GM18517 (cell line): Measurements from ENCODE around the gene MRS2.
"Not testable (repeated sequence)": the region's sequence is repeated elsewhere in the genome, so short reads cannot be mapped to it uniquely, and the experiment has no call there.

Source experiments
- ATAC-seq: cut with Tn5 transposase; IDR thresholded peaks from one replicate; pipeline ENCODE4 v1.9.1; 2021; ENCODE audit warnings: mild to moderate bottlenecking, moderate library complexity; ENCODE audit not compliant: unreplicated experiment

The MRS2 gene, protein sequence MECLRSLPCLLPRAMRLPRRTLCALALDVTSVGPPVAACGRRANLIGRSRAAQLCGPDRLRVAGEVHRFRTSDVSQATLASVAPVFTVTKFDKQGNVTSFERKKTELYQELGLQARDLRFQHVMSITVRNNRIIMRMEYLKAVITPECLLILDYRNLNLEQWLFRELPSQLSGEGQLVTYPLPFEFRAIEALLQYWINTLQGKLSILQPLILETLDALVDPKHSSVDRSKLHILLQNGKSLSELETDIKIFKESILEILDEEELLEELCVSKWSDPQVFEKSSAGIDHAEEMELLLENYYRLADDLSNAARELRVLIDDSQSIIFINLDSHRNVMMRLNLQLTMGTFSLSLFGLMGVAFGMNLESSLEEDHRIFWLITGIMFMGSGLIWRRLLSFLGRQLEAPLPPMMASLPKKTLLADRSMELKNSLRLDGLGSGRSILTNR

DNA sequence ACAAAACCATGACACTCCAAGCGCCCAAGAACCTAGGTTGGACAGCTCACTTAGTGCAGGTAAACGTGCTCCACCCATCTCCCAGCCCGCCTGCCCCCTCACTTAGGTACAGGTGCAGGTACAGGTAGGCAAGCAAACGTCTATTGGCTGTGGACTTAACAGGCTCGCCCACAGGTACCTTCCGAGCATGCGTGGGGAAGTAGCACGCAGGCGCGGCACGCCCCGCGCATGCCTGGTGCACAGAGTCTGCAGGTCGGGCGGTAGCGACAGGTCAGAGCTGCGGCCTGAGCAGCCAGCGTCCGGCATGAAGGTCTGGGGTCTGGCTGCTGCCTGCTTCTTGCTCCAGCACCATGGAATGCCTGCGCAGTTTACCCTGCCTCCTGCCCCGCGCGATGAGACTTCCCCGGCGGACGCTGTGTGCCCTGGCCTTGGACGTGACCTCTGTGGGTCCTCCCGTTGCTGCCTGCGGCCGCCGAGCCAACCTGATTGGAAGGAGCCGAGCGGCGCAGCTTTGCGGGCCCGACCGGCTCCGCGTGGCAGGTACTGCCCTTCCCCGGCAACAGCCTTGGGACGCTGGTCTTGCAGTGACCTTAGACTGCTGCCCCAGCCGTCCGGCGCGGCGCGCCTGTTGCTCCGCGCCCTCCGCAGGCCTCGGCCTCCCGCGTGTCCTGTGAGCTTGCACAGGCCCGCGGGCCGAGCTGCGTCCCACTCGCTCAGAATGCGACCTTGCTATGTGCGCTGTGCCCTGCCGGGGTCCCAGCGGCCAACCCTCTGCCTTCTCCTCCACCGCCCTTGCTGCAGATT, at the start of gene MRS2:
Gene MRS2 (plus strand): TSS at position 240 of the 804 bp plus-strand sequence. CDS start 111 bp downstream, at position 351.
- peak; percentile 87 for ATAC-seq

DNA sequence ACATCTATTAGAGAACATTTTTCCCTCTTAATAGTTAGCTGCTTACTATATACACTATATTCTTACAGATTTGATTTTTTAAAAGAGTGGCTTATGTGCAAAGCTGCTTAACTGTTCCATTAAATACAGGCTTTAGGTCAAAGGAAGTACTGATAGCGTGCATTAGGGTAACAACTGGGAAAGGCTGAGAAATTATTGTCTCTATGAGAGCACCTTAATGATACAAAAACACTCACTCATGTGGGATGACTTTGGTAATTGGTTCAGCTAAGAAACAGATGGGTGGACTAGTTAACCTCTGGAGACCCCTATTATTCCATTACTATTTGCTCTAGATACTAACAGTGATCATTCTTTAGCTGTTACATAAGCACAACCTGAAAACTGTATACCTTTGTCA, 48.9 kb upstream of the MRS2 start:
- no peak for ATAC-seq

DNA sequence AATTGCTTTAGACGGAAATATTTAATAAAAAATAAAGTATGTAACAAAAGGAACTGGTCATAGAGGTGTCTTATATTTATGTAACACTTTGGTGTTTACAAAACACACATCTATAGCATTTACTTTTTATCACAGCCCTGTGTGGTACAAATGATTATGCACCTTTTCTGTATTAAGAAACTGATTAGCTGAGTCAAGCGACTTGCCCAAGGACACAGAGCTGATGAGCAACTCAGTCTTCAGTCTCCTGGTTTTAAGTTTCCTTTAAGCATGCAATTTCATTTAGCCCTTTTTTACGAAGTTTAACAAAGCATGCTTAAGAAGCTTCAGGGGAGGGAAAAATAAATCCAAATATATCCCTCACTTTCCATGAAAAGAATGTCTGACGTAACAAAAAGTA, 47.3 kb upstream of the MRS2 start:
- ATAC-seq = no peak

DNA sequence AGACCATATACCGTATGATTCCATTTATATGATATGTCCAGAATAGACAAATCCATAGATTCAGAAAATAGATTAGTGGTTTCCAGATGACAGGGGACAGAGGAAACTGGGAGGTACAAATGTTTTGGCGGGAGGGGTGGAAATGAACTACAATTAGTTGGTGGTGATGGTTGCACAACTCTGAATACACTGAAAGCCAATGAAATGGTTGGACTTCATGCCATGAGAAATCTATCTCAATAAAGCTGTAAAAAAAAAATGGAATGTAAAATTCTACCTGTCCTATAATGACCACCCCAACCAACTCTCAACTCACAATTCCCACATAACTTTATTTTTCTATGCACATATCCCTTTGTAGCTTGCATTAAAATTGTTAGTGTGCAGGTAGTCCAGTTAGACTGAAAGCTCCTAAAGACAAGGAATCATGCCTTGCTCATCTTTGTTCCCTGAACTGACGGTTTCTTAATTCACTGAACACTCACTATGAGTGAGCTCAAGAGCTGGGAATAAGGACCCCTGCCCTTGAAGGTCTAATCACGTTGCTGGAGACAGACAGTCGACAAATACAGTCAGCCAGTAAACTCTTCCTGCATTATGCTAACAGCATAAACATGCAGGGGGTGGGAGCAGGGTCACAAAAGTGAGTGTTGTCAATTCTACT, 46.3 kb upstream of the MRS2 start:
- no peak for ATAC-seq

DNA sequence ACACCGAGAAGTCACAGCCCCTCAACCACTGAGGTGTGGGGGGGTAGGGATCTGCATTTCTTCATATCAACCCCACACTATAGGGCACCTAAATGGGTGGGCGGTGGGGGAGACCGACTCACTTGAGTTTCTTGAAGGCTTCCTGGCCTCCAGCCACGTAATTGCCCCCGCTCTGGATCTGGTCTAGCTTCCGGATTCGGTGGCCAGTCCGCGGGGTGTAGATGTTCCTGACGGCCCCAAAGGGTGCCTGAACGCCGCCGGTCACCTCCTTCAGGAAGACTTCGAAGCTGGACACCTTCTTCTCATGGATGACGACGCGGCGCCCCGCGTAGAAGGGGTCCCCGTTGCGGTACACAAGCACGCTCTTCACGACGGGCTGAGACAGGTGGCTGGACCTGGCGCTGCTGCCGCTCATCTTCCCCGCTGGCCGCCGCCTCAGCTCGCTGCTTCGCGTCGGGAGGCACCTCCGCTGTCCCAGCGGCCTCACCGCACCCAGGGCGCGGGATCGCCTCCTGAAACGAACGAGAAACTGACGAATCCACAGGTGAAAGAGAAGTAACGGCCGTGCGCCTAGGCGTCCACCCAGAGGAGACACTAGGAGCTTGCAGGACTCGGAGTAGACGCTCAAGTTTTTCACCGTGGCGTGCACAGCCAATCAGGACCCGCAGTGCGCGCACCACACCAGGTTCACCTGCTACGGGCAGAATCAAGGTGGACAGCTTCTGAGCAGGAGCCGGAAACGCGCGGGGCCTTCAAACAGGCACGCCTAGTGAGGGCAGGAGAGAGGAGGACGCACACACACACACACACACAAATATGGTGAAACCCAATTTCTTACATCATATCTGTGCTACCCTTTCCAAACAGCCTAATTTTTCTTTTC, 45.2 kb upstream of the MRS2 start, which contains the start of gene DCDC2:
Gene DCDC2 (minus strand): TSS at position 724 of the 883 bp plus-strand sequence. CDS start 309 bp downstream, at position 415.
- no peak for ATAC-seq

DNA sequence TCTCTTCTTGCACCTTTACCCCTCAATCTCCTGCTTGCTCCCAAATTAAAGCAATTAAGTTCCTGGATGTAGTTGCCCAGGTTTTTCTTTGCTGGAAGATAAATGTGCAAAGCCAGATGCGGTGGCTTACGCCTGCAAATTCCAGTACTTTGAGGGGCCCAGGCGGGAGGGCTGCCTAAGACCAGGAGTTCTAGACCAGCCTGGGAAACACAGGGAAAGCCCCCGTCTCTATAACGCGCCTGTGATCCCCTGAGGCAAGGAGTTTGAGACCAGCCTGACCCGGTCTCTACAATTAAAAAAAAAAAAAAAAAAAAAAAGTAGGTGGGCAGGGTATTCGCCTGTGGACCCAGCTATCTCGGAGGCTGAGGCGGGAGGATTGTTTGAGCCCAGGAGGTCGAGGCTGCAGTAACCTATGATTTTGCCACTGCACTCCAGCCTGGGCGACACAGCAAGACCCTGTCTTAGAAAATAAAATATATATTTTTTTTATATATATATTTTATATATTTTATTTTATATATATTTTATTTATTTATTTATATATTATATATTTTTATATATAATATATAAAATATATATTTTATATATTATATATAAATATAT, 44.4 kb upstream of the MRS2 start:
- no peak for ATAC-seq

DNA sequence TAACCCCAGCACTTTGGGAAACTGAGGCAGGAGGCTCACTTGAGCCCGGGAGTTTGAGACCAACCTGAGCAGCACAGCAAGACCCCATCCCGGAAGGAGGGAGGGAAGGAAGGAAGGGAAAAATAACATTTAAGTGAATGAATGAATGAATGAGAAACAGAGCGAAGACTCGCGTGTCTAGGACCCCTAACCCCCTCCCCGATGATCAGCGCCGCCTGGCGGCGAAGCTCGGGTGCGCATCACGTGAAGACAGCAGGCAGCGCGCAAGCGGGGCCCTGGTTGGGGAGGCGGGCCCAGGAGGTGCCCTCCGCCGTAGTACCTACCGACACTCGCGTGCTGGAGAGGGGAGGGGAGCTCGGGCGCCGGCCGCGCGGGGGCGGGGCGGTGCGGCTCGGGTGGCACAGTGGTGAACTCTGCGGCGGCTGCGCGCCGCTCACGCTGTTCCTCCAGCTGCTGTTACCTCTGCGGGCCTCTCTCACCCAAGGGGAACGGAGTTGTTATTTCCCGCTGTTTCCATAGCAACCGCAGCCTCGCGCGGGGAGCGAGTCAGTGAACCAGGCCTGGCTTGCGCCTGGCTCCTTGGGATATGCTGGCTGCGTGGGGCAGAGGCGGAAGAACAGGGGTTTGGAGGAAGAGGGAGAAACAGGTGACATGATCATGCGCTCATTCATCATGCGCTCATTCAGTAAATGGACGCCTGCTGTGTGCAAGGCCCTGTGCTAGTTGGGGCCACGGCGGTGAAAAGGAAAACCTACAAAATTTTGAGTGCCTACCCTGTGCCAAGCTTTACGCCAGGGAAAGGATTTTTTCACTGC, 42.9 kb upstream of the MRS2 start:
- peak; percentile 84 for ATAC-seq

DNA sequence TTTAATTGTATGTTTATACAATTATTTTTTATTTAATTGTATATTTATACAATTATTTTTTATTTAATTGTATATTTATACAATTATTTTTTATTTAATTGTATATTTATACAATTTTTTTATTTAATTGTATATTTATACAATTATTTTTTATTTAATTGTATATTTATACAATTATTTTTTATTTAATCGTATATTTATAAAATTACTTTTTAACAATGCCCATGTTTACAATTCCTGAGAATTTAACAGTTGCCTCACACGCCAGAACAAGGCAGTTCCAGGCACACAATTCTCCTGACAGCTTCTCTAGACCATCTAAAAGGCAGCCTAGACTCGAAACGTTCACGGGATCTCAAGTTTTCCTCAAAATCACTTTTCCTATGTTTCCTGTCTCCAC, 40.4 kb upstream of the MRS2 start:
- not testable (repeated sequence) for ATAC-seq

DNA sequence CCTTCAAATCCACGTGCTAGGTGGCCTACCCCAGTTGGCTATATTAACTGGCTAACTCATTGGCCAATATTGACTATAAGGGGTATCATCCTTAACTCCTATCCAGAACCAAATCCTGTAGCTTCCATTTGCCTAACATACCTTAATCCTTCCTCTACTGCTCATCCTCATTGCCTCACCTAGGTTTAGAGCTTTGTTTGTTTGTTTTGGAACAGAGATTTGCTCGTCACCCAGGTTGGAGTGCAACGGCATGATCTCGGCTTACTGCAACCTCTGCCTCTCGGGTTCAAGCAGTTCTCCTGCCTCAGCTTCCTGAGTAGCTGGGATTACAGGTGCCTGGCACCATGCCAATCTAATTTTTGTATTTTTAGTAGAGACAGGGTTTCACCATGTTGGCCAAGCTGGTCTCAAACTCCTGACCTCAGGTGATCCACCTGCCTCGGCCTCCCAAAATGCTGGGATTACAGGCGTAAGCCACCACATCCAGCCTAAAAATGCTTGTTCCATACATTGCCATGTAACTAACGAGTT, 37.6 kb upstream of the MRS2 start:
- ATAC-seq = not testable (repeated sequence)

DNA sequence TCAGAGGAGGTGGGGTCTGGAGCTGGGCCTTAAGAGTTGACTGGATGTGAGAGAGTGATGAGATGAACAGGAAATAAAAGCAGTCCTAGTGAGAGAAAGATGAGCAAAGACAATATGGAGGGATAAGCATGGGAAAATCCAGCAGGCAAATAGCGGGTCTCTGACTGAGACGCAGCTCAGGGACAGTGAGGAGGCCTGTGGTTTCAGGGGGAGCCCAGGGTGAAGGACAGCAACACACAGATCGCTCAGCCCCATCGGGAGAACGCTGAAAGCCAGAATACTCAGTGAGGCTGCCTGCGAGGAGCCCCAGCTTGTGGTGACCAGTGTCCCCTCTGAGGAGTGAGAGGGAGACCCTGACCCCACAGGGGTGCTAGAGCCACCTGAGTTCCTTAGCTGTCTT, 28.1 kb upstream of the MRS2 start:
- ATAC-seq = no peak

DNA sequence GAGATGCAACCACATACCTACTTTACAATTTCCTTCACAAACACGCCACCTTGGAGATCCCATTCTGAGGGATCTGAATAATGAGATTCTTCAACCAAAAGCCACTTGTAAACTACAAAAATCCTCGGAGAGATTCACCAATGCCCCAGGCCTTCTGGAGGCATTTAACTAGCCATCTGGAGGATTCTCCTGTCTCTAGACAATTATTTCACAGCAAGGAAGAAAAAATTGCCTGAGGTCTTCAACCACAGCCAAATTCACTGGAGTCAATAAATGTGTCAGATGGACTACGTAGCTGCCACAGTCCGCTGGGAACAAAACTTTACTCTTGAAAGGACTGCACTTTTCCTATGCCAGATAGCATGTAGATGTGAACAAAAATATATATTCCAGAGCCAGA, 25.9 kb upstream of the MRS2 start:
- no peak for ATAC-seq

DNA sequence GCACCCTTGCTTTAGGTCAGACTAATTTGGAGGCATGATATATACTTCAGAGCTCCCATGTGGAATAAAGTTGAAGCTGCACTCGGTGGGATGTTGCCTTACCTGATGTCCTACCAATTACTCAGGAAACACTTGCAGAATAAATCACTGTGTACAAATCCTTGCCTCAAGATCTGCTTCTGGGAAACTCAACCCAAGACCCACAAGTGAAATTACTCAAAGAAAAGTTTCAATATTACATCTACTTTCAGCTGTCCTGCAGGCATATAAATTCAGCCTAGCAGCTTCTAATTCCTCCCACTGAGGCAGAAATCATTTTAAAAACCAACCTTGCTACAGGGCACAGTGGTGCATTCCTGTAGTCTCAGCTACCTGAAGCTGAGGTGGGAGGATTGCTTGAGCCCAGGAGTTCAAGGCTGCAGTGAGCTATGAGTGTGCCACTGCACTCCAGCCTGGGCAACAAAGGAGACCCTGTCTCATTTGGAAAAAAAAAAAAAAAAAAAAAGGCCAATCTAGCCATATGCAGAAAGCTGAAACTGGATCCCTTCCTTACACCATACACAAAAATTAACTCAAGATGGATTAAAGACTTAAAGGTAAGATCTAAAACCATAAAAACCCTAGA, 24.2 kb upstream of the MRS2 start:
- ATAC-seq = no peak

DNA sequence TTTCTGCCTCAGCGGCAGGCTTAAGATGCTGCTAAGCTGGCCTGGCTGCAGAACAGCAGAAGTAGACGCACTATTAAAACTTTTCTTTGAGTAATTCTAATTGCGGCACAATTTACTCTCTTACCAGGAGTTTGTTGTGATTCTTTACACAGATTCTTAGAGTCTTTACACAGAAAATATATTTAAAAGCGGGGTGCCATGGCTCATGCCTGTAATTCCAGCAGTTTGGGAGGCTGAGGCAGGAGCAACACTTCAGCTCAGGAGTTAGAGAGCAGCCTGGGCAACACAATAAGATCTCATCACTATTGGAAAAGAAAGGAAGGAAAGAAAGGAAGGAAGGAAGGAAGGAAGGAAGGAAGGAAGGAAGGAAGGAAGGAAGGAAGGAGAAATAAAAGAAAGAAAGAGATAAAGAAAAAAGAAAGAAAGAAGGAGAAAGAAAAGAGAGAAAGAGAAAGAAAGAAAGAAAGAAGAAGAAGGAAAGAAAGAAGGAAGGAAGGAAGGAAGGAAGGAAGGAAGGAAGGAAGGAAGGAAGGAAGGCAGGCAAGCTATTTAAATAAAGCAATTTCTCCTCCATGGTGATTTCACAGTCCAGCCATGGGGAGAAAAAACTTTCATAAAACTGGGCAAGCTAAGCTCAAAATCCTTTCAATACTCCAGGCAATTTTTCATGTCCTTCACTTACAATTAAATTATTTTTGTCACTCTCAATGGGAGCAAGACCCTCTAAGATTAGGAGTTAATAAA, 21.1 kb upstream of the MRS2 start:
- no peak for ATAC-seq

DNA sequence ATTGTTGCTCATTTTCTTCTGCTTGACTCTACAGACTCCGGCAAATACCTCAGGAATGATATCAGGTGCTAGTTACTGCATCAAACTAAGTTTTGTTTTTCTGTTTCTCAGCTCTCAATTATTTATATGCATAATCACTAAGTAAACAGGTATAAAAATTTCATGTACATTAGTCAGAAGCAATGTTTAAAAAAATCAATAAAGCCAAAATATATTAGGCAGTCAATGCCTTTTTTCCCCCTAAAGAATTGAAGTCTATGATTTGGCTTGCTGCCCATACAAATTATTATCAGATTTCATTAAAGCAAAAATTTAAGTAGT, 20.6 kb upstream of the MRS2 start:
- no peak for ATAC-seq

DNA sequence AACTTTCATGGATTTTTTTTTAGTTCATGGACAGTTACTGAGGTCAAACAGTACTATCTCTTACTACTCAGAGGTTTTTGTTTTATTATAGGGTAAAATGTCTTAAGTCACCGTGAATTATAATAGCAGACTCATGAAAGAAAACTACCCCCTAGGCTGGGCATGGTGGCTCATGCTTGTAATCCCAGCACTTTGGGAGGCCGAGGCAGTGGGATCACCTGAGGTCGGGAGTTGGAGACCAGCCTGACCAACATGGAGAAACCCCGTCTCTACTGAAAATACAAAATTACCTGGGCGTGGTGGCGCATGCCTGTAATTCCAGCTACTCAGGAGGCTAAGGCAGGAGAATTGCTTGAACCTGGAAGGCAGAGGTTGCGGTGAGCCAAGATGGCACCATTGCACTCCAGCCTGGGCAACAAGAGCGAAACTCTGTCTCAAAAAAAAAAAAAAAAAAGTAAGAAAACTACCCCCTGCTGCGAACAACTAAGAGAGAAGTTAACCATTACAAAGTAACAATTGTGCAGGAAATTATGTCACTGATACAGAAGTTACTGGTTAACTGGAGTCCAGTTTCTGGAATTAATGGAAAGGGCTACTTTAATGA, 19.7 kb upstream of the MRS2 start:
- not testable (repeated sequence) for ATAC-seq

DNA sequence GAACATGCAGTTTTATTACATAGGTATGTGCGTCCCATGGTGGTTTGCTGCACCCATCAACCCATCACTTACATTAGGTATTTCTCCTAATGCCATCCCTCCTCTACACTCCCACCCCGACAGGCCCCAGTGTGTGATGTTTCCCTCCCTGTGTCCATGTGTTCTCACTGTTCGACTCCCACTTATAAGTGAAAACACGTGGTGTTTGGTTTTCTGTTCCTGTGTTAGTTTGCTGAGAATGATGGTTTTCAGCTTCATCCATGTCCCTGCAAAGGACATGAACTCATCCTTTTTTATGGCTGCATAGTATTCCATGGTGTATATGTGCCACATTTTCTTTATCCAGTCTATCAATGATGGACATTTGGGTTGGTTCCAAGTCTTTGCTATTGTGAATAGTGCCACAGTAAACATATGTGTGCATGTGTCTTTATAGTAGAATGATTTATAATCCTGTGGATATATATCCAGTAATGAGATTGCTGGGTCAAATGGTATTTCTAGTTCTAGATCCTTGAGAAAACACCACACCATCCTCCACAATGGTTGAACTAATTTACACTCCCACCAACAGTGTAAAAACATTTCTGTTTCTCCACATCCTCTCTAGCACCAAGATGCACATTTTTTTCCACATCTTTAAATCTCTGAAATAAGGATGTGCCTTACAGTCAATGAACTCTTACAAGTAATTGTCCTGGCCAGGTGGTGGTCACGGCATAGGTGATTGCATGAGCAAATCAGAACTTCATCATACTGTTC, 18.2 kb upstream of the MRS2 start:
- ATAC-seq = not testable (repeated sequence)
